Osteoblast (primary cell): ENCODE measurements around the gene PARN. TPM values are rescaled to one million over a fixed set of nuclear protein-coding genes. Genes with fewer than 3 reads are reported as not detected.

Experiments
- DNase-seq: peaks from one replicate; pipeline ENCODE4 v3.0.0; 2011; ENCODE audit warnings: low spot score, mixed read lengths; ENCODE audit not compliant: insufficient read length; ENCODE audit errors: missing footprints
- H2AFZ ChIP-seq: 2 replicates; pipeline ENCODE4 v1.6.0; 2011; ENCODE audit warnings: mild to moderate bottlenecking, low read length
- H3K27ac ChIP-seq: 2 replicates; pipeline ENCODE4 v1.5.1; 2011; ENCODE audit warnings: mild to moderate bottlenecking, low read depth, low read length, moderate library complexity
- H3K27me3 ChIP-seq: 2 replicates; pipeline ENCODE4 v1.6.0; 2012; ENCODE audit warnings: mild to moderate bottlenecking, control low read depth, inconsistent platforms, low read length, moderate library complexity; ENCODE audit not compliant: insufficient read depth
- H3K36me3 ChIP-seq: 2 replicates; pipeline ENCODE4 v1.5.1; 2011; ENCODE audit warnings: mild to moderate bottlenecking, low read length, control low read depth, moderate library complexity; ENCODE audit not compliant: insufficient read depth
- H3K4me1 ChIP-seq: 2 replicates; pipeline ENCODE4 v1.5.1; 2011; ENCODE audit warnings: mild to moderate bottlenecking, low read length, control low read depth, moderate library complexity; ENCODE audit not compliant: insufficient read depth
- H3K4me2 ChIP-seq: 2 replicates; pipeline ENCODE4 v1.6.0; 2011; ENCODE audit warnings: mild to moderate bottlenecking, low read length; ENCODE audit not compliant: insufficient read depth
- H3K4me3 ChIP-seq: fragments of 200-600 bp; sonication (generic); 3 replicates; pipeline ENCODE4 v1.5.1; 2012; ENCODE audit warnings: mild to moderate bottlenecking, low read length, inconsistent platforms; ENCODE audit not compliant: insufficient read depth
- H3K79me2 ChIP-seq: 2 replicates; pipeline ENCODE4 v1.6.0; 2012; ENCODE audit warnings: mild to moderate bottlenecking, low read length, control low read depth, inconsistent platforms; ENCODE audit not compliant: insufficient read depth
- H3K9me3 ChIP-seq: 2 replicates; pipeline ENCODE4 v1.5.1; 2011; ENCODE audit warnings: low read depth, low read length, control low read depth
- H4K20me1 ChIP-seq: 2 replicates; pipeline ENCODE4 v1.6.0; 2012; ENCODE audit warnings: mild to moderate bottlenecking, low read length, control low read depth; ENCODE audit not compliant: insufficient read depth
- CTCF ChIP-seq: IDR thresholded peaks from 2 replicates; pipeline ENCODE4 v1.5.1; 2011; ENCODE audit warnings: mild to moderate bottlenecking, low read depth, low read length, moderate library complexity; ENCODE audit errors: extremely low read depth
- total RNA-seq: library from RNA; depleted of rRNA; stranded (reverse); fragments of >200 nt; gene quantifications from 2 replicates; pipeline ENCODE4 v1.2.3, GENCODE V29; 2012

The PARN gene
- total RNA-seq, 1 donor: 40.9 TPM

GRCh38 chr16:14470788-14471187 is 159.3 kb downstream of the PARN start:
- no peaks in the 10 kb centered on the region for H3K9me3 ChIP-seq
- H3K36me3 ChIP-seq: no peaks in the 10 kb centered on the region
- no peak overlapping the region for H3K27ac ChIP-seq
- no peaks in the 10 kb centered on the region for H3K27me3 ChIP-seq
- H3K4me2 ChIP-seq: no peak overlapping the region
- H2AFZ ChIP-seq: no peak overlapping the region
- H3K79me2 ChIP-seq: no peaks in the 10 kb centered on the region
- H4K20me1 ChIP-seq: no peaks in the 10 kb centered on the region
- TF ChIP-seq CTCF: no peak
- no peak overlapping the region for H3K4me3 ChIP-seq
- peaks cover 8% of the 10 kb centered on the region for H3K4me1 ChIP-seq
- DNase-seq: no peak

GRCh38 chr16:14465799-14466198 is 164.3 kb downstream of the PARN start:
- peaks cover 8% of the 10 kb centered on the region for H3K4me1 ChIP-seq
- peaks cover 4% of the 10 kb centered on the region for H4K20me1 ChIP-seq
- no peak overlapping the region for H2AFZ ChIP-seq
- no peaks in the 10 kb centered on the region for H3K79me2 ChIP-seq
- no peak for DNase-seq
- no peak overlapping the region for H3K4me3 ChIP-seq
- no peaks in the 10 kb centered on the region for H3K36me3 ChIP-seq
- H3K4me2 ChIP-seq: no peak overlapping the region
- H3K27me3 ChIP-seq: no peaks in the 10 kb centered on the region
- H3K9me3 ChIP-seq: no peaks in the 10 kb centered on the region
- no peak for TF ChIP-seq CTCF
- H3K27ac ChIP-seq: no peak overlapping the region

GRCh38 chr16:14464796-14465195 is 165.3 kb downstream of the PARN start:
- Histone ChIP-seq H3K27ac (no peak overlapping the region), H3K36me3 (no peaks in the 10 kb centered on the region), H3K79me2 (no peaks in the 10 kb centered on the region), H3K4me3 (no peak overlapping the region), H4K20me1 (peaks cover 4% of the 10 kb centered on the region), H2AFZ (no peak overlapping the region), H3K27me3 (no peaks in the 10 kb centered on the region), H3K4me1 (peaks cover 8% of the 10 kb centered on the region), H3K9me3 (no peaks in the 10 kb centered on the region), H3K4me2 (no peak overlapping the region)
- no peak for TF ChIP-seq CTCF
- no peak for DNase-seq

- TF ChIP-seq CTCF: no peak
- Histone ChIP-seq H3K36me3 (no peaks in the 10 kb centered on the region), H3K9me3 (no peaks in the 10 kb centered on the region), H3K79me2 (no peaks in the 10 kb centered on the region), H3K4me2 (no peak overlapping the region), H3K4me3 (no peak overlapping the region), H2AFZ (no peak overlapping the region), H3K27ac (no peak overlapping the region), H3K4me1 (peaks cover 8% of the 10 kb centered on the region), H3K27me3 (no peaks in the 10 kb centered on the region), H4K20me1 (peaks cover 4% of the 10 kb centered on the region)
- DNase-seq: no peak
Measured at GRCh38 chr16:14464192-14464591, 165.9 kb downstream of the PARN start.
